GM21367 (cell line): ENCODE results near the gene CA11.

ENCODE experiments used
- ATAC-seq: cut with Tn5 transposase; IDR thresholded peaks from one replicate; pipeline ENCODE4 v1.9.1; 2021; ENCODE audit not compliant: unreplicated experiment

Gene CA11

DNA sequence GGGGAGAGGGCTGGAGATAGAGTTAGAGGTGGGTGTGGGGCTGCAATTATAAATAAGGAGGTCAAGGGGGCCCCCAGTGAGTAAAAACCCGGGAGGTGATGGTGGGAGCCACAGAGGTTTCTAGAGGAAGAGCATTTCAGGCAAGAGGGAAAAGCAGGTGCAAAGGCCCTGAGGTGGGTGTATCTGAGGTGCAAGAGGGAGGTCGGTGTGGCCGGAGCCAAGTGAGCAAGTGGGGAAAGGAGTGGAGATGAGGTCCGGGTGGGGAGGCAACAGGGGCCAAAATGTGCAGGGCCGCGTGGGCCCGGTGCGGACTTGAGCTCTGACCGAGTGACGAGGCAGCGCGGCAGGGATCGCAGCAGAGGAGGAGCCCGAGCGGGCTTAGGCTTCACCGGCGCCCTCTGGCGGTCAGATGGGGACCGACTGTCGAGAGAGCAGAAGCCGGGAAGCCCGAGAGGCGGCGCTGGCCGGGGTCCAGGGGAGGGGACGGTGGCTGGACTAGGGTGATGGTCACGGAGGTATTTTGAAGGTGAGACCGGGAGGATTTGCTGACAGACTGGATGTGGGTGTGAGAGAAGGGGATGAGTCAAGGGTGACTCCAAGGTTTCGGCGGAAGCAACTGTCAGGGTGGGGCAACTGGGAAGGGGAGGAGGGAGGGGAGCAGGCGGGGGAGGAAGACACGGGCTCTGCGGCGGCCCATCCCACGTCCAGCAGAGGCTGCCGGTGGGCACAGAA, 57.2 kb downstream of the CA11 start:
- ATAC-seq, result no peak
